ENCODE measurements around the gene HECTD1. TPM values are rescaled to one million over a fixed set of nuclear protein-coding genes. Genes with fewer than 3 reads are reported as not detected.

HECTD1 gene
- total RNA-seq, 1 experiment from 2014 or later, result 101 TPM

DNA sequence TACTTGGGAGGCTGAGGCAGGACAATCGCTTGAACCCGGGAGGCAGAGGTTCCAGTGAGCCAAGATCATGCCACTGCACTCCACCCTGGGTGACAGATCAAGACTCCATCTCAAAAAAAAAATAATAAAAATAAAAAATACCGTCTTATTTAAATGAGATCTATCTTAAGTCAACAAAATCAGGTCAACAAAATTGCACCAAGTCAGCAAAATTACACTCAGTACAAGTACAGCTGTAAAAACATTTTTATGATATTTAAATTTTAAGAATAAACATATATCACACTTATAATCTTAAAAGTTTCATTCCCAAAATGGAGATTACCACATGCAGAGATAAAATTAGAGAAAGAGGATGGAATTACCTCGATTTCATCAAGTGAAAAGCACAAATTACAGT is 33.2 kb downstream of the HECTD1 start:
- intact Hi-C loops (cut with micrococcal nuclease; ENCODE audit: unreplicated experiment) (no loop called here), in situ Hi-C loops (cut with HindIII; ENCODE audit: low pct_unique_long_range_greater_than_20kb, low sequenced_read_pairs) (no loop called here)
- TF ChIP-seq TCF7L2 (IDR thresholded peaks at IDR 0.05; ENCODE audit: low read depth, low read length) (no peak), SIN3A (IDR thresholded peaks at IDR 0.05; ENCODE audit: borderline replicate concordance, insufficient read depth, low read depth, low read length) (no peak), POLR2AphosphoS5 (IDR thresholded peaks at IDR 0.05; ENCODE audit: low read depth, low read length) (no peak)
- TF ChIP-seq, protein P1, sequence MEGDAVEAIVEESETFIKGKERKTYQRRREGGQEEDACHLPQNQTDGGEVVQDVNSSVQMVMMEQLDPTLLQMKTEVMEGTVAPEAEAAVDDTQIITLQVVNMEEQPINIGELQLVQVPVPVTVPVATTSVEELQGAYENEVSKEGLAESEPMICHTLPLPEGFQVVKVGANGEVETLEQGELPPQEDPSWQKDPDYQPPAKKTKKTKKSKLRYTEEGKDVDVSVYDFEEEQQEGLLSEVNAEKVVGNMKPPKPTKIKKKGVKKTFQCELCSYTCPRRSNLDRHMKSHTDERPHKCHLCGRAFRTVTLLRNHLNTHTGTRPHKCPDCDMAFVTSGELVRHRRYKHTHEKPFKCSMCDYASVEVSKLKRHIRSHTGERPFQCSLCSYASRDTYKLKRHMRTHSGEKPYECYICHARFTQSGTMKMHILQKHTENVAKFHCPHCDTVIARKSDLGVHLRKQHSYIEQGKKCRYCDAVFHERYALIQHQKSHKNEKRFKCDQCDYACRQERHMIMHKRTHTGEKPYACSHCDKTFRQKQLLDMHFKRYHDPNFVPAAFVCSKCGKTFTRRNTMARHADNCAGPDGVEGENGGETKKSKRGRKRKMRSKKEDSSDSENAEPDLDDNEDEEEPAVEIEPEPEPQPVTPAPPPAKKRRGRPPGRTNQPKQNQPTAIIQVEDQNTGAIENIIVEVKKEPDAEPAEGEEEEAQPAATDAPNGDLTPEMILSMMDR (IDR thresholded peaks at IDR 0.05), result no peak
- TF ChIP-seq, protein P2, sequence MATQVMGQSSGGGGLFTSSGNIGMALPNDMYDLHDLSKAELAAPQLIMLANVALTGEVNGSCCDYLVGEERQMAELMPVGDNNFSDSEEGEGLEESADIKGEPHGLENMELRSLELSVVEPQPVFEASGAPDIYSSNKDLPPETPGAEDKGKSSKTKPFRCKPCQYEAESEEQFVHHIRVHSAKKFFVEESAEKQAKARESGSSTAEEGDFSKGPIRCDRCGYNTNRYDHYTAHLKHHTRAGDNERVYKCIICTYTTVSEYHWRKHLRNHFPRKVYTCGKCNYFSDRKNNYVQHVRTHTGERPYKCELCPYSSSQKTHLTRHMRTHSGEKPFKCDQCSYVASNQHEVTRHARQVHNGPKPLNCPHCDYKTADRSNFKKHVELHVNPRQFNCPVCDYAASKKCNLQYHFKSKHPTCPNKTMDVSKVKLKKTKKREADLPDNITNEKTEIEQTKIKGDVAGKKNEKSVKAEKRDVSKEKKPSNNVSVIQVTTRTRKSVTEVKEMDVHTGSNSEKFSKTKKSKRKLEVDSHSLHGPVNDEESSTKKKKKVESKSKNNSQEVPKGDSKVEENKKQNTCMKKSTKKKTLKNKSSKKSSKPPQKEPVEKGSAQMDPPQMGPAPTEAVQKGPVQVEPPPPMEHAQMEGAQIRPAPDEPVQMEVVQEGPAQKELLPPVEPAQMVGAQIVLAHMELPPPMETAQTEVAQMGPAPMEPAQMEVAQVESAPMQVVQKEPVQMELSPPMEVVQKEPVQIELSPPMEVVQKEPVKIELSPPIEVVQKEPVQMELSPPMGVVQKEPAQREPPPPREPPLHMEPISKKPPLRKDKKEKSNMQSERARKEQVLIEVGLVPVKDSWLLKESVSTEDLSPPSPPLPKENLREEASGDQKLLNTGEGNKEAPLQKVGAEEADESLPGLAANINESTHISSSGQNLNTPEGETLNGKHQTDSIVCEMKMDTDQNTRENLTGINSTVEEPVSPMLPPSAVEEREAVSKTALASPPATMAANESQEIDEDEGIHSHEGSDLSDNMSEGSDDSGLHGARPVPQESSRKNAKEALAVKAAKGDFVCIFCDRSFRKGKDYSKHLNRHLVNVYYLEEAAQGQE (IDR thresholded peaks at IDR 0.05; ENCODE audit: insufficient read depth in 1 of 2, low read depth in 2 of 2, low read length in 1 of 2), result no peak
- ChIA-PET CTCF (no interaction called here), POLR2A (no interaction called here)
- Histone ChIP-seq H3K9me3 (ENCODE audit: control insufficient read depth, insufficient read depth, low read depth, low read length) (no peaks in the 10 kb centered on the region), H3K4me3 (ENCODE audit: low read depth in 2 of 2, low read length in 2 of 2) (no peak overlapping the region), H3K36me3 (ENCODE audit: control insufficient read depth, insufficient read depth, low read length) (peaks cover 20% of the 10 kb centered on the region), H3K27me3 (ENCODE audit: control insufficient read depth, insufficient read depth, low read length) (no peaks in the 10 kb centered on the region), H3K4me1 (ENCODE audit: control insufficient read depth, insufficient read depth, low read length) (no peaks in the 10 kb centered on the region), H3K27ac (ENCODE audit: low read length) (no peak overlapping the region)
- no TSS peak for BruUV-seq (replicated peaks)
- ATAC-seq, result no peak
- DNase-seq (ENCODE audit: low read depth, low spot score), result no peak

DNA sequence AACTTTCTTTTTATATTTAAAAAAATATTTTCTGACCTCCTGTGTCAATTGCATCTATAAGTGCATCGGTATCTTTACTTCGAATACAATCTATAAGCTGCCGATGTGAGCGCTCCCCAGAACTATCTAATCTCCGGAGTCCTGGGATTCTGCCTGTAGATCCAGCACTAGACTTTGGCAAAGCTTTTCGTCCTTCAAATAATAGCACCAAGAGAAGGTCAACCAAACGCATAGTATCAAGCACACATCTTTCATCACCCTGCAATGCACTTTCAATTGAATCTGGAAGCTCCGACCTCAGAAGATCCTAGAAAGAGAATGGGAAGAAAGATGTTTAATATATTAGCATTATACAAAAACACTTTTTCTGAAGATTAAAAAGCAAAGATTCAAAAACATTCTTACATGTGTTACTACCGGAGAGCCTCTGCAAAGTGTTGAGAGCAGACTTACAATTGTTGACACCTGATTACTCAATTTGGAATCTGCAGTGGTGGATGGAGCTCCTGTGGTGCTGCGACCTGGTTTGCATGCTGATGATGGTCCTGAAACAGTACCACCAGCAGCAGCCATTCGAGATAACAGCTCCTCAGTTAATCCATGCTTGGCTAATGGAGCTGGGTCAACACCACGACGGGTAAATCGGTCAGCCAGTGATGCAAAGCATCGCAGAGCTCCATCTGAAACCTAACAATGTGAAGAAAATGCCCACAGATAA is 34.3 kb downstream of the HECTD1 start:
- peaks cover 20% of the 10 kb centered on the region for H3K36me3 ChIP-seq (ENCODE audit: control insufficient read depth, insufficient read depth, low read length)
- POLR2A ChIA-PET, result no interaction called here
- intact Hi-C loops (cut with micrococcal nuclease; ENCODE audit: unreplicated experiment) (no loop called here), in situ Hi-C loops (cut with HindIII; ENCODE audit: low pct_unique_long_range_greater_than_20kb, low sequenced_read_pairs) (no loop called here)
- H3K4me1 ChIP-seq (ENCODE audit: control insufficient read depth, insufficient read depth, low read length), result no peaks in the 10 kb centered on the region
- TF ChIP-seq SIN3A (IDR thresholded peaks at IDR 0.05; ENCODE audit: borderline replicate concordance, insufficient read depth, low read depth, low read length) (no peak), POLR2AphosphoS5 (IDR thresholded peaks at IDR 0.05; ENCODE audit: low read depth, low read length) (no peak), TCF7L2 (IDR thresholded peaks at IDR 0.05; ENCODE audit: low read depth, low read length) (no peak)
- TF ChIP-seq, protein P1 (IDR thresholded peaks at IDR 0.05), result no peak
- TF ChIP-seq, protein P2 (IDR thresholded peaks at IDR 0.05; ENCODE audit: insufficient read depth in 1 of 2, low read depth in 2 of 2, low read length in 1 of 2), result no peak
- no peak for DNase-seq (ENCODE audit: low read depth, low spot score)
- ATAC-seq, result no peak
- no peaks in the 10 kb centered on the region for H3K27me3 ChIP-seq (ENCODE audit: control insufficient read depth, insufficient read depth, low read length)
- H3K4me3 ChIP-seq (ENCODE audit: low read depth in 2 of 2, low read length in 2 of 2), result no peak overlapping the region
- H3K27ac ChIP-seq (ENCODE audit: low read length), result no peak overlapping the region
- CTCF ChIA-PET, result no interaction called here
- no TSS peak for BruUV-seq (replicated peaks)
- H3K9me3 ChIP-seq (ENCODE audit: control insufficient read depth, insufficient read depth, low read depth, low read length), result no peaks in the 10 kb centered on the region

Data from Panc1 (cell line).